ELF-1 (cell line): ENCODE data around the gene KDM1B.
A peak's percentile ranks its signal among the peaks of the same experiment; 100 is the strongest.
"Not testable (repeated sequence)": the region's sequence is repeated elsewhere in the genome, so short reads cannot be mapped to it uniquely, and the experiment has no call there.

Experiments
- DNase-seq: peaks from one replicate; pipeline ENCODE4 v3.0.0-alpha.2; 2016; ENCODE audit warnings: low read depth, low spot score

KDM1B gene

GRCh38 chr6:18148304-18149025, 6.8 kb upstream of the KDM1B start:
- DNase-seq: no peak

GRCh38 chr6:18151391-18151790, 3.8 kb upstream of the KDM1B start:
- DNase-seq: not testable (repeated sequence)

GRCh38 chr6:18151801-18152200, 3.4 kb upstream of the KDM1B start:
- DNase-seq: no peak

- no peak for DNase-seq
These were observed 1.9 kb upstream of the KDM1B start for GRCh38 chr6:18153311-18153703.

- DNase-seq: no peak
These were observed 594 bp upstream of the KDM1B start, which contains the start of gene TPMT for GRCh38 chr6:18154507-18155149. Gene TPMT (minus strand): TSS chr6:18155077. CDS start chr6:18149127, 5,950 bp downstream.

GRCh38 chr6:18155864-18156421, 721 bp downstream of the KDM1B start:
- peak; percentile 70 for DNase-seq

GRCh38 chr6:18160911-18161310, 5.7 kb downstream of the KDM1B start:
- DNase-seq: no peak

GRCh38 chr6:18161431-18161830, 6.2 kb downstream of the KDM1B start:
- no peak for DNase-seq

- no peak for DNase-seq
These were observed 7.2 kb downstream of the KDM1B start for GRCh38 chr6:18162401-18162800.

- DNase-seq: no peak
These were observed 10.5 kb downstream of the KDM1B start for GRCh38 chr6:18165751-18166150.

GRCh38 chr6:18166312-18167036, 11.3 kb downstream of the KDM1B start:
- no peak for DNase-seq

- no peak for DNase-seq
These were observed 13.0 kb downstream of the KDM1B start for GRCh38 chr6:18168264-18168663.

GRCh38 chr6:18171871-18172270, 16.6 kb downstream of the KDM1B start:
- DNase-seq: no peak

GRCh38 chr6:18176198-18176597, 21.0 kb downstream of the KDM1B start:
- DNase-seq: not testable (repeated sequence)

GRCh38 chr6:18177286-18177965, 22.2 kb downstream of the KDM1B start:
- DNase-seq: no peak

- no peak for DNase-seq
These were observed 23.9 kb downstream of the KDM1B start for GRCh38 chr6:18178960-18179615.

GRCh38 chr6:18179770-18180356, 24.6 kb downstream of the KDM1B start:
- no peak for DNase-seq

- no peak for DNase-seq
These were observed 27.3 kb downstream of the KDM1B start for GRCh38 chr6:18182568-18182967.

- DNase-seq: no peak
These were observed 28.5 kb downstream of the KDM1B start for GRCh38 chr6:18183766-18184165.

- no peak for DNase-seq
These were observed 30.4 kb downstream of the KDM1B start for GRCh38 chr6:18185624-18186023.

GRCh38 chr6:18186033-18186432, 30.8 kb downstream of the KDM1B start:
- DNase-seq: peak; percentile 57
